ENCODE data around the gene MARS1.
A peak's percentile ranks its signal among the peaks of the same experiment; 100 is the strongest.
"Not testable (repeated sequence)": the region's sequence is repeated elsewhere in the genome, so short reads cannot be mapped to it uniquely, and the experiment has no call there.

MARS1 gene

GRCh38 chr12:57489157-57489641 is 1.3 kb downstream of the MARS1 start:
- TF ChIP-seq CTCF (IDR thresholded peaks at IDR 0.05) (no peak), ZFX (IDR thresholded peaks at IDR 0.05; ENCODE audit: borderline replicate concordance) (no peak)
- H3K27ac ChIP-seq, result peak overlapping the region; percentile 76

DNA sequence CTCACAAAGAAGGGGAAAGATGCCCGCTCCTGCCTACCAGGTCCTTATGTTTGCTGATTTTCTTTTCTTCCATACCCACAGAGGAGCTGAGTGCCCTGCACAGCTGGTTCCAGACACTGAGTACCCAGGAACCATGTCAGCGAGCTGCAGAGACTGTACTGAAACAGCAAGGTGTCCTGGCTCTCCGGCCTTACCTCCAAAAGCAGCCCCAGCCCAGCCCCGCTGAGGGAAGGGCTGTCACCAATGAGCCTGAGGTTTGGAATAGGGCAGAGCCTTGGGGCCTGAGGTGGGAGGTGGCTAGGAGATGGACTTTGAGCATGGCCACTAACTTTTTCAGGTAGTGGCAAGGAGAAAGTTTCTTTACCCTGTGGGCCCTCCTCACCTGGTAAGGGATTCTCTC is 2.3 kb downstream of the MARS1 start:
- no peak for TF ChIP-seq ZFX (IDR thresholded peaks at IDR 0.05; ENCODE audit: borderline replicate concordance)
- TF ChIP-seq CTCF (IDR thresholded peaks at IDR 0.05), result no peak
- no peak overlapping the region for H3K27ac ChIP-seq

DNA sequence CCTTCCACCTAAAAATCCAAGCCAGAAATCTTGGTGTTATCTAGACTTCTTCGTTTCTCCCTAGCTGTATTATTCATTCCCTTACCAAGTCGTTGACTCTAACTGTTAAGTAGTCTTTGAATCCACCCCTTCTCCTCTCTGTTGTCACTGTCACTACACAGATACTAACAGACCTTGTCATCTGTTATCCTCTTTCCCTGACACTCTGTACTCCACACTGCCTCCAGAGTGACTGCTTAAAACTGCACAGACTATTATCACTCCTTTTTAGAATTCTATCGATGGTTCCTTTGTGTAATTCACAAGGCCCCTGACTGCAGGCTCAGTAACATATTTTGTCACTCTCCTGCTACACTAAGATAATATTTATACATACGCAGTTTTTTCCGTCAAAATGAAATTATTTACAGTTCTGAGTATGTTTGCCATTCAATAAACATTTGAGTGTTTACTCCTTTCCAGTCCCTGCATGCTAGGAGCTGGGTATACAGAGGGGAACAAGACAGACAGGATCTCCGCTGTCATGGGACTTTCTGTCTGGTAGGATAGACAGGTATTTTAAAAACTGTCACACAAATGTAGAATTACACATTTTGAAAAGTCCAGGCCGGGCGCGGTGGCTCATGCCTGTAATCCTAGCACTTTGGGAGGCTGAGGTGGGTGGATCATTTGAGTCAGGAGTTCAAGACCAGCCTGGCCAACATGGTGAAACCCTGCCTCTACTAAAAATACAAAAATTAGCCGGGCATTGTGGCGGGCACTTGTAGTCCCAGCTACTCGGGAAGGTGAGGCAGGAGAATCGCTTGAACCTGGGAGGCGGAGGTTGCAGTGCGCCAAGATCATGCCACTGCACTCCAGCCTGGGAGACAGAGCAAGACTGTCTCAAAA is 3.8 kb downstream of the MARS1 start:
- peak; percentile 22; the same call in 1 of the 2 replicates for TF ChIP-seq CTCF (IDR thresholded peaks at IDR 0.05)
- no peak for TF ChIP-seq ZFX (IDR thresholded peaks at IDR 0.05; ENCODE audit: borderline replicate concordance)
- no peak overlapping the region for H3K27ac ChIP-seq

- not testable (repeated sequence) for H3K27ac ChIP-seq
These were observed 7.3 kb downstream of the MARS1 start for GRCh38 chr12:57495051-57495701.

DNA sequence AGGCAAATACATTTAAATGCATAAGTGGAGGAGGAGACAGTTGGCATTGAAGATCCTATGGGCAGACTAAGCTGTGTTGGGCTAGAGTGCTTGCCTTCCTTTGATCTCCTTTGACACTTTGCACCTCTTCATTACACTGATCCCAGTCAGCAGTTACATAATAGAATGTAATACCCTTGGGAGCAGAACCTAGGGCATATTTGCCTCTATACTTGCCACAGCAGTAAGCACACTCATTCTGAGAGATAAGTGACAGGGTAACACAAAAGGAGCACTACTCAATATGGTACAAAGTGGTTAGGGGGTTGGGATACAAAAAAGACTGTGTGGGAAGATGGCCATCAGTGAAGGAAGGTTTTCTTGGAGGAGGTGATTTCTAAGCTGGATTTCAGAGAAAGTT is 9.0 kb downstream of the MARS1 start:
- TF ChIP-seq CTCF (IDR thresholded peaks at IDR 0.05), result no peak
- no peak for TF ChIP-seq ZFX (IDR thresholded peaks at IDR 0.05; ENCODE audit: borderline replicate concordance)

DNA sequence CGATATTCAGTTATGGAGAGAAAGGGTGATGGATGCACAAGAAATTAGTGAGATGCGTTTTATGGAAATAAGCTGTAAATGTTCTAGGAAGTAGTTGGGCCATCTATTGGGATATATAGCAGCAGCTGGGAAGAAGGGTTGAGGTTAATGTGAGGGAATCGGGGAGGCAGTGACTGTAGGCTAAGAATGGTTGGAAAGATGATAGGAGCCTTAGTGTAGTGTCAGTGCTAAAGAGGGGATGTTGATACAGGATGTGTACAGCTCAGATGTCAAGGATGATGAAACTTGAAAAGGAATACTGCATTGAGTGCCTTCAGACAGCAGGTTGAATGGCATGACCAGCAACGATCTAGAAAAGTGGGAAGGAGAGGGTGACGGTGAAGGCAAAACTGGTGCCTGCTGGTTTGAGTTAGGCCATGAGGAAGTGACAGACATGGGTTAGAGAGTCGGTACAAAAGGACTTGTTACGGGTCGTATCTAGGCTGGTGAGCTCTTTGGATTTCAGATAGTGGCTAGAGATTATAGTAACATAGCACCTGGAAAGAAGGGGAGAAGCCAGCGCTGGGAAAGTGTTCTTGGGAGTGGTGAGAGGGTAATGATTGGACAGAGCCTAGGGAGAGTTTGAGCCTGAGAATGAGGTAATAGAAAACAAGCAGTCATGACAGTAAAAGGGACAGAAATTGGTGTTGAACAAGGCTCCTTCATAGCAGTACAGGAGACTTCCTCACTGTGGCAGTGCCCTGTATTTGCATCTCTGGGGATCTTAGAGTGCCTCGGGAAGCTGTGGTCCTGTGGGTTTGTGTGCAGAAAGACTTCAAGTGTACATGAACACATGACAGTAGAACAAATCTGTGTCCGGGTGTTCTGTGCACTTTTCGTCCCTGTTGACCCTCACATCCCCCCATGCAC is 9.6 kb downstream of the MARS1 start:
- TF ChIP-seq CTCF (IDR thresholded peaks at IDR 0.05) (no peak), ZFX (IDR thresholded peaks at IDR 0.05; ENCODE audit: borderline replicate concordance) (no peak)
- no peak overlapping the region for H3K27ac ChIP-seq

More for the DNA sequence above, 9.0 kb downstream of the MARS1 start:
- H3K27ac ChIP-seq, result no peak overlapping the region

- 0 out of 2 replicates have a peak, but pooled peaks have one; percentile 6 for TF ChIP-seq CTCF (IDR thresholded peaks at IDR 0.05)
- no peak for TF ChIP-seq ZFX (IDR thresholded peaks at IDR 0.05; ENCODE audit: borderline replicate concordance)
- no peak overlapping the region for H3K27ac ChIP-seq
These were observed 10.2 kb downstream of the MARS1 start for GRCh38 chr12:57498132-57498502.

Data from 22Rv1 (cell line).